GM12892 (cell line): Measurements from ENCODE around the gene PRAC2.

ENCODE experiments used
- POLR2A ChIP-seq: IDR thresholded peaks from 2 replicates; pipeline ENCODE4 v1.6.1; 2011; ENCODE audit warnings: low read depth, low read length, control low read depth
- TAF1 ChIP-seq: IDR thresholded peaks from 2 replicates; pipeline ENCODE4 v1.6.1; 2011; ENCODE audit warnings: low read depth, mild to moderate bottlenecking, control low read depth, low read length, borderline replicate concordance

- no peak for TF ChIP-seq POLR2A
- no peak for TF ChIP-seq TAF1
Observed at GRCh38 chr17:48738803-48739526, 16.0 kb downstream of the PRAC2 start.
